NB4 (cell line): ENCODE measurements around the gene RICTOR.

Experiments
- DNase-seq: peaks from one replicate; pipeline ENCODE4 v3.0.0; 2010; ENCODE audit warnings: low read depth
- H3K4me3 ChIP-seq: one replicate; pipeline ENCODE4 v1.5.1; 2011; ENCODE audit warnings: mild to moderate bottlenecking, low read depth, low read length, moderate library complexity
- CTCF ChIP-seq: IDR thresholded peaks from one replicate; pipeline ENCODE4 v1.5.1; 2012; ENCODE audit warnings: low read depth, low read length
- MAX ChIP-seq: IDR thresholded peaks from 2 replicates; pipeline ENCODE4 v1.6.1; 2011; ENCODE audit warnings: low read depth, low read length
- MYC ChIP-seq: IDR thresholded peaks from 2 replicates; pipeline ENCODE4 v1.6.1; 2011; ENCODE audit warnings: low read depth, low read length
- POLR2A ChIP-seq: IDR thresholded peaks from 2 replicates; pipeline ENCODE4 v1.6.1; 2011; ENCODE audit warnings: mild to moderate bottlenecking; ENCODE audit not compliant: insufficient read length; ENCODE audit errors: extremely low read depth

The RICTOR gene

GRCh38 chr5:38927470-38927869 lies 146.7 kb downstream of the RICTOR start:
- H3K4me3 ChIP-seq, result no peak overlapping the region
- TF ChIP-seq POLR2A, result no peak
- no peak for TF ChIP-seq MYC
- TF ChIP-seq CTCF, result no peak
- no peak for TF ChIP-seq MAX

GRCh38 chr5:38926121-38926520 lies 148.1 kb downstream of the RICTOR start:
- no peak overlapping the region for H3K4me3 ChIP-seq
- TF ChIP-seq MYC (no peak), MAX (no peak), CTCF (no peak), POLR2A (no peak)
- DNase-seq, result no peak

More at GRCh38 chr5:38927470-38927869, 146.7 kb downstream of the RICTOR start:
- no peak for DNase-seq

GRCh38 chr5:38925154-38925925 lies 148.9 kb downstream of the RICTOR start:
- TF ChIP-seq MYC (no peak), POLR2A (no peak), CTCF (no peak), MAX (no peak)
- no peak for DNase-seq
- H3K4me3 ChIP-seq, result no peak overlapping the region

- DNase-seq, result no peak
- no peak overlapping the region for H3K4me3 ChIP-seq
- TF ChIP-seq CTCF, result no peak
Observed at GRCh38 chr5:38923661-38924451, 150.3 kb downstream of the RICTOR start.

- TF ChIP-seq POLR2A (no peak), CTCF (peak; percentile 94)
- H3K4me3 ChIP-seq, result no peak overlapping the region
- DNase-seq, result peak; percentile 63
Observed at GRCh38 chr5:38922199-38922598, 152.0 kb downstream of the RICTOR start.
